GM19351 (cell line): ENCODE measurements around the gene SPG7.

Experiments
- ATAC-seq: cut with Tn5 transposase; IDR thresholded peaks from one replicate; pipeline ENCODE4 v1.9.1; 2021; ENCODE audit warnings: mild to moderate bottlenecking, moderate library complexity; ENCODE audit not compliant: unreplicated experiment

The SPG7 gene

DNA sequence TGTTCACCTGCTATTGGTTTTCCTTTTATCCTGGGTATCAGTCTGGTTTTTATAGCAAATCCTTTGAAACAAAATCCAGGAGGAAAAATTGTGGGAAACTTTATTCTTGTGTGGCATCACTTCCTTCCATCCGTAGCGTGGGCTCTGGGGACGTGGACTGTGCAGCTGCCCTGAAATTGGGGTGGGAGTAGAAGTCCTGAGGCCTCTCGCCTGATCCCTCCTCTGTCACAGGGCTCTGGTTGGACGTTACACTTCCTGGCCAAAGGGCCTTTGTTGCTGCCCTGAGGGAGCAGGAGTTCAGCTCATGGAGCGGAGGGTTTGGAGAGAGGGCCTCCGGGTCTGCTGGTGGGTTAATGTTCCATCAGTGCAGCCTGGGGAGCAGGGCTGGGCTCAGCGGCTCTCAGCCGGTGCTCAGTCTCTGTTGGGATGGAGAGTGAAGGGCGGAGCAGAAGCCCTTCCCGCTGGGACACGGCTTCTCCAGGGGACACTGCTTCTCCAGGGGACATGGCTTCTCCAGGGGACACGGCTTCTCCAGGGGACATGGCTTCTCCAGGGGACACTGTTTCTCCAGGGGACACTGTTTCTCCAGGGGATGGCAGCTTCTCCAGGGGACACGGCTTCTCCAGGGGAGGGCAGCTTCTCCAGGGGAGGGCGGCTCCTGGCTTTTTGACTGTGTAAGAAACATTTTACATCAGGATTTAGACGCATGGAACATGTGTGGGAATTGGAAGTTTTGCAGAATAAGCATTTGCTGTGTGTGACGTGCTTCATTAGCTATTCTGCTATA, 37.0 kb downstream of the SPG7 start:
- ATAC-seq, result no peak

DNA sequence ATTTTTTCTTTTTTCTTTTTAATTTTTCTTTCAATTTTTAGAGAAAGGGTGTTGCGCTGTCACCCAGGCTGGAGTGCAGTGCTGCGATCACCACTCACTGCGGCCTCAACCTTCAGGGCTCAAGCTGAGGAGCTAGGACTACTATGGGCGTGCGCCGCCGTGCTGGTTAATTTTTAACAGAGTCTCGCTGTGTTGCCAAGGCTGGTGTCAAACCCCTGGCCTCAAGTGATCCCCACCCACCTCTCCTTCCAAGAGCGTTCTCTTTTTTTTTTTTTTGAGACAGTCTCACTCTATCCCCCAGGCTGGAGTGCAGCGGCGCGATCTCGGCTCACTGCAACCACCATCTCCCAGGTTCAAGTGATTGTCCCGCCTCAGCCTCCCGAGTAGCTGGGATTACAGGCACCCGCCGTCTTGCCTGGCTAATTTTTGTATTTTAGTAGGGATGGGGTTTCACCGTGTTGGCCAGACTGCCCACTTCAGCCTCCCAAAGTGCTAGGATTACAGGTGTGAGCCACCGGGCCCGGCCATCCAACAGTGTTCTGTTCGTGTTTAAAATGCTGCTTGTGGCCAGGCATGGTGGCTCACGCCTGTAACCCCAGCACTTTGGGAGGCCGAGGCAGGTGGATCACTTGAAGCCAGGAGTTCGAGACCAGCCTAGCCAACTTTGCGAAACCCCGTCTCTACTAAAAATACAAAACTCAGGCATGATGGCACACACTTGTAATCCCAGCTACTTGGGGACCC, 37.8 kb downstream of the SPG7 start:
- no peak for ATAC-seq

DNA sequence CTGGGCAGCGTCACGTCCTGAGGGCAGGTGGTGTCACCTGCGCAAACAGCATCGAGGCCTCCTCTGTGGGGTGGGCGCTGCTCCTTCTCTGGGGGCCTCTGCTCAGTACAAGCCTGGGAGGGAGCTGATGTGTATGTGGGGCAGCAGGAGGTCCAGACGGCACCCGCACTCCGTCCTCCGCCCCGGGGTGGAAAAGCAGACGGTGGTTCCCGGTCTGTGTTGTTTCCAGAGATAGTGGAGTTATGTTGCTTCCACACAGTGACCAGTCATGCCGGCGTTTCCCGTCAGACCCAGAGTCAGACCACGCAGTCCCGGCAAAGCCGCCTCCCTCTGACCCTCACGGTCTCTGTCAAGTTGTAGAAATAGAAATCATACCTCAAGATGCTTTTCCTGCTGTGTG, 38.6 kb downstream of the SPG7 start:
- ATAC-seq, result no peak

DNA sequence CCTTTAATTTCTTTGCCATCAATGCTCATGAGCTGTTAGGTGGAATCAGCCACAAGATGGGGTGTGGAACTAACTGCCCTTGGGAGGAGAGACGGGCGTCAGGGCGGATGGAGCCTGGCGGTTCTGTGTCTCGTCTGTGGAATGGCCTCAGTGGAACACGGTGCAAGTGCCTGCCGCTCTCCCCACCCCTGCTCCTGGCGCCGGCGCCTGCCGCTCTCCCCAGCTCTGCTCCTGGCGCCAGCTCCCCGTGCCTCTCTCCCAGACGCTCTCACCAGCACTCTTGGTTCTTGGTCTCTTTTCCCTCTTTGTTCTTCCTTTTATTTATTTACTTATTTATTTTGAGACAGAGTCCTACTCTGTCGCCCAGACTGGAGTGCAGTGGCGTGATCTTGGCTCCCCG, 39.1 kb downstream of the SPG7 start:
- no peak for ATAC-seq

DNA sequence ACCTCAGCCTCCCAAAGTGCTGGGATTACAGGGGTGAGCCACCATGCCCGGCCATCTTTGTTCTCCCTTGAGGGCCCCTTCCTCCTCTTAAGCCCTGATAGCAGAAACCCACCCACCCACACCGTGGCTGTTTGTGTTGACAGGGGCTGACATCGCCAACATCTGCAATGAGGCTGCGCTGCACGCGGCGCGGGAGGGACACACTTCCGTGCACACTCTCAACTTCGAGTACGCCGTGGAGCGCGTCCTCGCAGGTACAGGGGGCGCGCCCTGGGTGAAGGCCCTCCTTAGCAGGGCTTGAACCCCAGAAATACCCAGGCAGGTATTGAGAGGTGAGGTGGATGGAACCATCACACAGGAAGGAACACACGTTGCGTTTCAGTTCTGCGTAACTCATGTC, 39.7 kb downstream of the SPG7 start:
- ATAC-seq, result no peak

DNA sequence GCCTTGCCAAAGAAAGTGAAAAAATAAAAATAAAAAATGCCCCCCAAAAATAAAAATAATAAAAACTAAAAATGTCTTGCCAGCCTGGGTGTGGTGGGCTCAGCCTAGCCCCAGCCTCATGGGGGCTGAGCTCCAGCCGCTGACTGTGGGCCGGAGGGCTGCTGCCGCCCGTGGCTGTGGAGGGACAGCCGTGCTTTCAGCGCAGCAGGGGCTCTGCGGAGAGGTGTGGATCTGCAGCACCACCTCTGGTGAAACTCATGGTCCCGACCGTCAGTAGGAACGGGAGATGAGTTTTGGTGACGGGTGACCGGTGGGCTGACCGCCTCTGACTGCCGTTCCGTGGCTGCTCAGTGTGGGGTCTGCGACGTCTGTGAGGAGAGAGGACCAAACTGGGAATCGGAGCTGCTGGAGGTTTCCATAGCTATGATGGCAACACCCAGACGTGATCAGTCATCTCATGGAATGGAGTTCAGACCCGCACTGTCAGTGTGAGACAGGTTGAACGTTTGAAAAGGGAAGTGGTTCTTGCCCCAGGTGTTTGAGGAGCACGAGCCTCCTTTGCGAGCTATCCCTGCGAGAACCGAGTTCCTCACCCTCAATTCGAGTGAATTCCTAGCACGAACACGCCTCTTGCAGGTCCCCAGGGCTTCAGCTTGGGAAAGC, 40.3 kb downstream of the SPG7 start:
- no peak for ATAC-seq

DNA sequence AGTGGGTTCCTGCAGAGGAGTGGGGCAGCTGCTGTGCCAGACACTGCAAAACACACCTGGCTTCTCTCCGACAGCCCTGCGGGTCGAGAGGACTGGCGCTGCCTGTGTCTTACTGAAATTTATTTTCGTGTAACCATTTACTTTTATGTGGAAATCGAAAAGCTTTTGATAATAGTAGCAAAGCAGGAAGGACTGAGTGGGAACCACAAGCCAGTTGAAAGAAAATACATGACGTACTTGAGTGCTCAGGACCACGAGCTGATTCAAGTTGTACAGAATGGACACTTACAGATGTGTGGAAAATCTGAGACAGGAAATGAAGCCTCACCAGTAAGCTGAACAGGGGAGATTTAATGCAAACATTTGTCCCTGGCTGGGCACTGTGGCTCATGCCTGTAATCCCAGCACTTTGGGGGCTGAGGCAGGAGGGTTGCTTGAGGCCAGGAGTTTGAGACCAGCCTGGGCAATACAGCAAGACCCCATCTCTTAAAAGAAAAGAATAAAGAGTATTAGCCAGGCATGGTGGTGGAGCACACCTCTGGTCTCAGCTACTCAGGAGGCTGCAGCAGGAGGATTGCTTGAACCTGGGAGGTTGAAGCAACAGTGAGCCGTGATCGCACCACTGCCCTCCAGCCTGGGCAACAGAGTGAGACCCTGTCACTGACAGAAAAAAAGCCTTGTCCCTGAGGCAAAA, 41.0 kb downstream of the SPG7 start:
- ATAC-seq, result no peak

DNA sequence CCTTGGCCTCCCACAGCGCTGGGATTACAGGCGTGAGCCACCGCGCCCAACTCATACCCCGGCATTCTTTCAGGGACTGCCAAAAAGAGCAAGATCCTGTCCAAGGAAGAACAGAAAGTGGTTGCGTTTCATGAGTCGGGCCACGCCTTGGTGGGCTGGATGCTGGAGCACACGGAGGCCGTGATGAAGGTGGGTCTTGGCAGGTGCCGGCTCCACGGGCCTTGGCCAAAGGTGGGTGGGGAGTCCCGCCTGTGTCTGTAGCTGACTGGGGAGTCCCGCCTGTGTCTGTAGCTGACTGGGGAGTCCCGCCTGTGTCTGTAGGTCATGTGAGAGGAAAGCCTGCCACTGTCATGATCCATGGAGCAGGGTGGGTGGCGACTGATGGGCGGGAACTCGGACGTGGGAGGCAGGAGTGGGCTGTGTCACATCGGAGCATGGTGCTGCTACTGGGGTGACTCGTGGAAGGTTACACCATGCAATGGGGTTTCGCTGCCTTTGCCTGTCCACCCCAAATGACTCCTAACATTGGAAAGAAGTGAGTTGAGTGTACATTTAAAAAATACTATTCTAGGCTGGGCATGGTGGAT, 42.3 kb downstream of the SPG7 start:
- no peak for ATAC-seq

DNA sequence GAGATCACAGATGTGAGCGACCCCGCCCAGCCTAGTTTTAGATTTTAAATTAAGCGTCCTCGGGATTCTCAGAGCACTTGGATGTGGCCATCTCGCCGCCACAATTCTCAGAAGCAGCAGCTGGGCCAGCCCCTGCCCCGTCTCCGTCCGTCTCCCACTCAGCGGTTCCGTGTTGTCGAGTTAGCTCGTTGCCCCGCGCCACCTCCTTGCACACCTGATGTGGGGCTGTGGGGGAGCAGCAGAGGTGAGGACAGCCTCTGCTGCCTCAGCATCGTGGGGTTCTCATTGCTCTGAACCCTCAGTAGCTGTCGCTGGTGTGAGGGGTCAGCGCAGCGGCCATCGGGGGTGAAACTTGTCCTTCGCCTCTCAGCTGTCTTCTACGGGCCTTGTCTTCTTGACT, 44.1 kb downstream of the SPG7 start:
- no peak for ATAC-seq

DNA sequence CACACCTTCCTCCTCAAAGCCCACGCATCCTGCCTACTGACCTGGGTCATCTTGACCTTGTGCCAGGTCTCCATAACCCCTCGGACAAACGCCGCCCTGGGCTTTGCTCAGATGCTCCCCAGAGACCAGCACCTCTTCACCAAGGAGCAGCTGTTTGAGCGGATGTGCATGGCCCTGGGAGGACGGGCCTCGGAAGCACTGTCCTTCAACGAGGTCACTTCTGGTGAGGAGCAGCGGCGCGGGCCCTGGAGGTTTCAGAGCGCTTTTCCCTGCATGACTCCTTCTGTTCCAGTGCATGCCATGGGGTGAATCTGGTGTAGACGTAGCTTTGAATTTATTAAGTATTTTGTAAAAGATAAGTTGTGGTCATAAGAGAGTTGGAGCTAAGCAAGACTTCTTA, 44.7 kb downstream of the SPG7 start:
- ATAC-seq, result no peak

DNA sequence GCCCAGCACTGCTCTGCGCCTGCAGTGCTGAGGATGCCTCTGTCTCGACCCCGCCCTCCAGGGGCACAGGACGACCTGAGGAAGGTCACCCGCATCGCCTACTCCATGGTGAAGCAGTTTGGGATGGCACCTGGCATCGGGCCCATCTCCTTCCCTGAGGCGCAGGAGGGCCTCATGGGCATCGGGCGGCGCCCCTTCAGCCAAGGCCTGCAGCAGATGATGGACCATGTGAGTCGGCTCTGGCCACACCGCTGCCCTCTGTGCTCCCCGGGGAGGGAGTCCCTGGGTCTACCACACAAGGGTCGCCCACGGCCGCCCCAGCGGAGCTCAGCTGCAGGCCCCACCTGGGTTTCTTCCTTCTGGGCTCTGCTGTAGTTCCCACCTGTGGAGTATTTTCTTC, 45.5 kb downstream of the SPG7 start:
- no peak for ATAC-seq

DNA sequence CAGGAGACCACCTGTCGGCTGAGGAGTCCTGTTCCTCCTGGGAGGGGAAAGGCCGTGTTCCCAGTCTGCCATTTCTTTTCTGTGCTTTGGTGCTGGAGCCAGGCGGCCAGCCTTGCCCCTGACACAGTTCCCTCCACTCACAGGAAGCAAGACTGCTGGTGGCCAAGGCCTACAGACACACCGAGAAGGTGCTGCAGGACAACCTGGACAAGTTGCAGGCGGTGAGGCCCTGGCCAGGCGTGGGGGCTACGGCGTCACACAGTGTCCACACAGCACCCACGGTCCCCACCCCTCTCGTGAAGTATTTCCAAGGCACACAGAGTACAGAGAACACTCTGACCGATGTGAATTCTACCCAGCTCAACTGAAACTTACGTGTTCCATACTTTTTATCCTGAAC, 46.1 kb downstream of the SPG7 start:
- ATAC-seq, result no peak

DNA sequence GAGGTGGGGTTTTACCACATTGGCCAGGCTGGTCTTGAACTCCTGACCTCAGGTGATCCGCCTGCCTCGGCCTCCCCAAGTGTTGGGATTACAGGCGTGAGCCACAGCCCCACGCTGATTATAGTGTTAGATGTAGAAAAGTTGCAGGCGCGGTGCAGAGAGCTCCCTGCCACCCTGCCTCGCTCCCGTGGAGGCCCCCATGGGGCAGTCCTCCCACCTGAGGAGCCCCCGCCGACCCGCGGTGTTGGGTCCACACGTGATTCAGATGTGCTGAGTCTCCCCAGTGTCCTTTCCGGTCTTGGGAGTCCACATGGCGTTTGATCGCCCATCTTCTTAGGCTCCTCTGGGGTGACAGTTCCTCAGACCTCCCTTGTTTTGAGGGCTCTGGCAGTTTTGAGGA, 47.1 kb downstream of the SPG7 start:
- no peak for ATAC-seq

DNA sequence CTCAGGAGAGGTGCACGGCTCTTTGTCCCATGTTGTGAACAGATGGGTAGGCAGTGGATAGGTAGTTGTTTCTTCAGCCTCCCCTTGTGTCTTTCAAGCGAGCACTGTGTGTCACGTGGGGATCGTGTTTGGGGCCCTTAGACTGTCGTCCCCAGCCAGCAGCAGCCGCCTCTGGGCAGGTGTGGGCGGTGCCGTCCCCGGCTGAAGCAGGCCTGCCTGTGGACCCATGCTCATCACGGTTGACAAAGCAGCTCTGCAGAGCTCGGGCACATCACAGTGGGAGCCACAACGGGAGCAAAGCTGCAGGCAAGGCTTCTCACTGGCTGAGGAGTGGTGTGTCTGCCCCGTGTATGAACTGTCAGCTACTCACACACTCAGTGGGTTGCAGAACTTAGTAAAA, 47.6 kb downstream of the SPG7 start:
- no peak for ATAC-seq

DNA sequence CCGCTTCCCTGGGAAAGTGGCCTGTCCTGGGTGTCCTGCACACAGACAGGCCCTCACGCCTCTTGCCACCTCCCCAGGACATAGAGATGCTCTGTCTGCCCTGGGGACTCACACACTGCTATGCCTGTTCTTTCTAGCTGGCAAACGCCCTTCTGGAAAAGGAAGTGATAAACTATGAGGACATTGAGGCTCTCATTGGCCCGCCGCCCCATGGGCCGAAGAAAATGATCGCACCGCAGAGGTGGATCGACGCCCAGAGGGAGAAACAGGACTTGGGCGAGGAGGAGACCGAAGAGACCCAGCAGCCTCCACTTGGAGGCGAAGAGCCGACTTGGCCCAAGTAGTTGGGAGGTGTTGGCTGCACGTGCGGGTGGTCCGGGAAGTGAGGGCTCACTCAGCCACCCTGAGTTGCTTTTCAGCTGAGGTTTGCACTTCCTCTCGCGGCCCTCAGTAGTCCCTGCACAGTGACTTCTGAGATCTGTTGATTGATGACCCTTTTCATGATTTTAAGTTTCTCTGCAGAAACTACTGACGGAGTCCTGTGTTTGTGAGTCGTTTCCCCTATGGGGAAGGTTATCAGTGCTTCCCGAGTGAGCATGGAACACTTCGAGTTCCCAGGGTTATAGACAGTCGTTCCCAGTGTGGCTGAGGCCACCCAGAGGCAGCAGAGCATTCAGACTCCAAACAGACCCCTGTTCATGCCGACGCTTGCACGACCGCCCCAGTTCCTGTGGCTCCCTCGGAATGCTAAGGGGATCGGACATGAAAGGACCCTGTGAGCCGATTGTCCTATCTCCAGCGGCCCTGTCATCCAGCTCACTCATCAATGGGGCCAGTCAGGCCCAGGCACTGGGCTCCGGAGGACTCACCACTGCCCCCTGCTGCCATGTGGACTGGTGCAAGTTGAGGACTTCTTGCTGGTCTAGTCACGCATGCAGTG, 48.8 kb downstream of the SPG7 start:
- peak; percentile 42 for ATAC-seq

DNA sequence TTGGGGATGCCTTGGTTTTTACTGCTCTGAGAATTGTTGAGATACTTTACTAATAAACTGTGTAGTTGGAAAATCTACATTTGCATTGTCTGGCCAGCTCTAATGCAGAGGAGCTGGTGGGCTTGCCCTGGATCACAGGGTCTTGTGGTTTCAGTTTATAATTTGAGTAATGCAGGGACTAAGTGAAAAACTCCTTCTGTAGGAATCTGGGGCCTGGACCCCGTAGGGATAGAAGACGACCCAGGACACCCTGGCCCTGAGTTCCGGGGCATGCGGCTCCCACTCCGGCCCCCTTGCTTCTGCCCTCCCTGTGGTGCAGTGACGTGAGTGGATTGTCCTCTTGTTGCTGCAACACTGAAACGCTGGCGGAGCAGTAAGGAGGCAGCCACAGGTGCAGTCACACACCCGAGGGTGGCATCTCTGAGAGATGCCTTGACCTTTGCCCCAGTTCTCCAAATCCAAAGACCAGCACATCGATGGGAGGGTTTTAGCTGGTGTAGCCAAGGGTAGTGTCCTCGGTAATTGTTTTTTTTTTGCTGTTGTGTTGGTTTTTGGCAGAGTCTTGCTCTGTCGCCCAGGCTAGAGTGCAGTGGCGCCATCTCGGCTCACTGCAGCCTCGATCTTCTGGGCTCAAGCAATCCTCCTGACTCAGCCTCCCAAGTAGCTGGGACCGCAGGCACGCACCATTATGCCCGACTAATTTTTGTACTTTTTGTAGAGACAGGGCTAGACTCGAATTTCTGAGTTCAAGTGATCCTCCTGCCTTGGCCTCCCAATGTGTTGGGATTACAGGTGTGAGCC, 49.7 kb downstream of the SPG7 start:
- no peak for ATAC-seq

DNA sequence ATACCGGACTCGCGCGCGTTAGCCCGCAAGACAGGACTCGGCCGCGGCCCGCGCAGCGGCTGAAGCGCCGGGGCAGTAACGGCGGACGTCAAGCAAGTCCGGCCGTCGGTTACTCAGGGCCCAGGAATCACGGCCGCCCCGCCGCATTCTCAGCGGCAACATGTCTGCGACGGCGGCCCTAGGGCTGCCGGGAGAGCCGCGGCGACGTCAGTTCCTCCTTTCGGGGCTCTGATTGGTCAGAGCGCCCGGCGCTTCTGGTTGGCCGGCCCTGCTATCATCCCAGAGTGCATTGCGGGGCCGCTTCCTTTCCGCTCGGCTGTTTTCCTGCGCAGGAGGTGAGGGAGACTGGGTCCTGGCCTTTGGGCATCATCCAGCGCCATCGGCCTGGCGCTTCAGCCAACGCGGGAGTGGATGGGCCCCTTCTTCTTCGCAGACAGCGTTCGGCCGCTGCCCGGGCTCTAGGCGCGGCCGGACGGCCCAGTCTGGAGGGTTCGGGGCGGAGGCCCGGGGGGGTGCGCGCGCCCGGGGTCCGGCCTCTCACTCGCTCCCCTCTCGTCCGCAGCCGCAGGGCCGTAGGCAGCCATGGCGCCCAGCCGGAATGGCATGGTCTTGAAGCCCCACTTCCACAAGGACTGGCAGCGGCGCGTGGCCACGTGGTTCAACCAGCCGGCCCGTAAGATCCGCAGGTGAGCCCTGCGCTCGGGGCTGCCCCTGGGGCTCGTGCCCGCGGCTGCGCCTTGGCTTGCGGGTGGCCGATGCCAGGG, 52.4 kb downstream of the SPG7 start, which contains the start of gene RPL13:
RPL13 (plus strand) TSS at position 305 of the 764 bp plus-strand sequence; CDS start at position 583, 278 bp downstream.
- peak; percentile 85 for ATAC-seq
